Gastrocnemius medialis (tissue), 4 donors: ENCODE results near the gene PHC2. TPM values are rescaled to one million over a fixed set of nuclear protein-coding genes. Genes with fewer than 3 reads are reported as not detected.

Experiments used
- ATAC-seq, 2 donors: fragments of 150-250 bp; one replicate each; pipeline ENCODE4 v1.9.1; 2016
- DNase-seq, 2 donors: peaks; one replicate each; pipeline ENCODE4 v3.0.0-alpha.2; 2019
- H3K27ac ChIP-seq, 4 donors: fragments of 200-600 bp; sonication (generic); 1 replicate in 1 of 4; 2 replicates in 3 of 4; pipeline ENCODE4 v1.5.1; 2016 to 2018; ENCODE audit warnings: mild to moderate bottlenecking in 2 of 4, moderate library complexity in 1 of 4
- H3K27me3 ChIP-seq, 3 donors: fragments of 200-600 bp; sonication (generic) in 2 of 3; 1 replicate in 1 of 3; 2 replicates in 2 of 3; pipeline versions ENCODE4 v1.5.1 to v1.6.0; 2016 to 2019; ENCODE audit warnings: mild to moderate bottlenecking in 1 of 3, moderate library complexity in 1 of 3
- H3K36me3 ChIP-seq, 2 donors: fragments of 200-600 bp; sonication (generic) in 1 of 2; one replicate each; pipeline ENCODE4 v1.5.1; 2017 to 2018
- H3K4me1 ChIP-seq, 2 donors: fragments of 200-600 bp; sonication (generic) in 1 of 2; one replicate each; pipeline ENCODE4 v1.5.1; 2016 to 2017; ENCODE audit warnings: mild to moderate bottlenecking in 2 of 2
- H3K4me3 ChIP-seq, 4 donors: fragments of 200-600 bp; sonication (generic) in 3 of 4; 1 replicate in 1 of 4; 2 replicates in 3 of 4; pipeline ENCODE4 v1.5.1; 2016 to 2019; ENCODE audit warnings: mild to moderate bottlenecking in 2 of 4
- H3K9me3 ChIP-seq, 3 donors: fragments of 200-600 bp; sonication (generic) in 2 of 3; 1 replicate in 1 of 3; 2 replicates in 2 of 3; pipeline ENCODE4 v1.5.1; 2016 to 2019
- CTCF ChIP-seq, 5 experiments: fragments of 450-650 bp in 3 of 5; fragments of 200-600 bp in 2 of 5; sonication (generic) in 2 of 5; IDR thresholded peaks in 4 of 5; conservative IDR thresholded peaks in 1 of 5; 1 replicate in 4 of 5; 2 replicates in 1 of 5; pipeline ENCODE4 v1.5.1; 2016 to 2019; ENCODE audit warnings: antibody characterized with exemption in 5 of 5, mild to moderate bottlenecking in 3 of 5, moderate library complexity in 3 of 5
- POLR2A ChIP-seq, 2 donors: fragments of 450-650 bp; IDR thresholded peaks; one replicate each; pipeline ENCODE4 v1.6.1; 2017; ENCODE audit warnings: antibody characterized with exemption in 2 of 2, mild to moderate bottlenecking in 2 of 2, moderate library complexity in 2 of 2
- in situ Hi-C, 4 donors: fragments of 200-750 bp; cut with MboI; loops; one replicate each; pipeline versions ENCODE4 v1.15.0 to v1.8.0; 2017; ENCODE audit warnings: low sequenced_read_pairs in 4 of 4
- intact Hi-C: fragments of 100-400 bp; cut with DNase I; formaldehyde crosslinking; loops from one replicate; pipeline ENCODE4 v1.15.1; 2023; ENCODE audit warnings: low total_unique reads
- total RNA-seq, 4 donors: library from RNA; depleted of rRNA; stranded (reverse); fragments of >200 nt; gene quantifications; one replicate each; pipeline versions ENCODE4 v1.1.0 to v1.2.3, GENCODE V29; 2016

The PHC2 gene
- total RNA-seq, 4 donors from 2014 or later = 318 to 516 (median 364) TPM

GRCh38 chr1:33288976-33289857, 141.7 kb downstream of the PHC2 start:
- Histone ChIP-seq H3K27me3 (no peaks in the 10 kb centered on the region), H3K4me3 (no peak overlapping the region), H3K27ac (peak overlapping the region in 3 of 4 donors; percentile 31 to 55 (median 39)), H3K4me1 (peaks cover 8 to 10% of the 10 kb centered on the region in 2 donors), H3K9me3 (no peaks in the 10 kb centered on the region), H3K36me3 (peaks cover 0 to 8% of the 10 kb centered on the region in 2 donors)
- in situ Hi-C loops = no loop called here
- intact Hi-C loops = no loop called here
- ATAC-seq (peak; percentile 23 to 36), DNase-seq (peak in 1 of 2 donors; percentile 16)
- TF ChIP-seq POLR2A (IDR thresholded peaks at IDR 0.05) = no peak
- no peak for TF ChIP-seq CTCF (IDR thresholded peaks at IDR 0.05 in 4 of 5, conservative IDR thresholded peaks at IDR 0.05 in 1 of 5)

GRCh38 chr1:33287317-33287716, 143.6 kb downstream of the PHC2 start:
- H3K9me3 ChIP-seq = no peaks in the 10 kb centered on the region
- H3K36me3 ChIP-seq = peaks cover 0 to 9% of the 10 kb centered on the region in 2 donors
- TF ChIP-seq POLR2A (IDR thresholded peaks at IDR 0.05) (no peak), CTCF (IDR thresholded peaks at IDR 0.05 in 4 of 5, conservative IDR thresholded peaks at IDR 0.05 in 1 of 5) (no peak)
- ATAC-seq (no peak), DNase-seq (no peak)
- in situ Hi-C loops = no loop called here
- H3K4me3 ChIP-seq = no peak overlapping the region
- H3K27ac ChIP-seq = no peak overlapping the region
- no peaks in the 10 kb centered on the region for H3K27me3 ChIP-seq
- intact Hi-C loops = no loop called here
- peaks cover 8 to 10% of the 10 kb centered on the region in 2 donors for H3K4me1 ChIP-seq

GRCh38 chr1:33286451-33287185, 144.3 kb downstream of the PHC2 start:
- H3K4me1 ChIP-seq = peaks cover 8 to 10% of the 10 kb centered on the region in 2 donors
- no peak for ATAC-seq
- H3K27ac ChIP-seq = no peak overlapping the region
- intact Hi-C loops (no loop called here), in situ Hi-C loops (no loop called here)
- H3K4me3 ChIP-seq = no peak overlapping the region
- DNase-seq = peak in 1 of 2 donors; percentile 3
- no peaks in the 10 kb centered on the region for H3K27me3 ChIP-seq
- no peaks in the 10 kb centered on the region for H3K9me3 ChIP-seq
- H3K36me3 ChIP-seq = peaks cover 0 to 16% of the 10 kb centered on the region in 2 donors
- TF ChIP-seq CTCF (IDR thresholded peaks at IDR 0.05 in 4 of 5, conservative IDR thresholded peaks at IDR 0.05 in 1 of 5) (no peak), POLR2A (IDR thresholded peaks at IDR 0.05) (no peak)

GRCh38 chr1:33284049-33284448, 146.8 kb downstream of the PHC2 start:
- intact Hi-C loops (no loop called here), in situ Hi-C loops (no loop called here)
- TF ChIP-seq CTCF (IDR thresholded peaks at IDR 0.05 in 4 of 5, conservative IDR thresholded peaks at IDR 0.05 in 1 of 5) (no peak), POLR2A (IDR thresholded peaks at IDR 0.05) (no peak)
- Histone ChIP-seq H3K4me3 (no peak overlapping the region), H3K4me1 (peaks cover under 1 to 2% of the 10 kb centered on the region in 2 donors), H3K27ac (no peak overlapping the region), H3K27me3 (no peaks in the 10 kb centered on the region), H3K9me3 (no peaks in the 10 kb centered on the region), H3K36me3 (peaks cover 0 to 35% of the 10 kb centered on the region in 2 donors)
- DNase-seq (no peak), ATAC-seq (no peak)
